PC-3 (cell line): ENCODE results near the gene FAM209B.

Experiments
- EZH2 ChIP-seq: fragments of 300-600 bp; sonication (generic); IDR thresholded peaks from one replicate; pipeline ENCODE4 v1.6.1; 2017; ENCODE audit warnings: antibody characterized with exemption, mild to moderate bottlenecking, low read length; ENCODE audit not compliant: unreplicated experiment
- EZH2phosphoT487 ChIP-seq: fragments of 300-600 bp; sonication (generic); IDR thresholded peaks from 2 replicates; pipeline ENCODE4 v1.6.1; 2018; ENCODE audit warnings: mild to moderate bottlenecking, antibody characterized with exemption, low read length, borderline replicate concordance
- TF ChIP-seq, protein P1 (sequence below): fragments of 300-600 bp; sonication (generic); conservative IDR thresholded peaks from 2 replicates; pipeline ENCODE4 v1.5.1; 2017; ENCODE audit warnings: antibody characterized with exemption, low read depth, mild to moderate bottlenecking, low read length

DNA sequence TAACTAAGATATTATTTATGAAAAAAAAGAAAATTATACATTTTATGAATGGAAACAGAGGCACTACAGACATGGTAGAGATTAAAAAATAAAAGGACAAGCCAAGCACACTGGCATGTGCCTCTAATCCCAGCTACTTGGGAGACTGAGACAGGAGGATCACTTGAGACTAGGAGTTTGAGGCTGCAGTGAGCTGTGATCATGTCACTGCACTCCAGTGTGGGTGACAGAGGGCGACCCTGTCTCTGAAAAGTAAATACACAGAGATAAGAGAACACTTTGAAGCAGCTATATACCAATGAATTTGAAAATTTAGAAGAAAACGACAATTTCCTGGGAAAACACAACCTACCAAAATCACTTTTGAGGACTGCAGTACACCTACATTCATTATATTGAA, 48.7 kb downstream of the FAM209B start:
- TF ChIP-seq, protein P1, sequence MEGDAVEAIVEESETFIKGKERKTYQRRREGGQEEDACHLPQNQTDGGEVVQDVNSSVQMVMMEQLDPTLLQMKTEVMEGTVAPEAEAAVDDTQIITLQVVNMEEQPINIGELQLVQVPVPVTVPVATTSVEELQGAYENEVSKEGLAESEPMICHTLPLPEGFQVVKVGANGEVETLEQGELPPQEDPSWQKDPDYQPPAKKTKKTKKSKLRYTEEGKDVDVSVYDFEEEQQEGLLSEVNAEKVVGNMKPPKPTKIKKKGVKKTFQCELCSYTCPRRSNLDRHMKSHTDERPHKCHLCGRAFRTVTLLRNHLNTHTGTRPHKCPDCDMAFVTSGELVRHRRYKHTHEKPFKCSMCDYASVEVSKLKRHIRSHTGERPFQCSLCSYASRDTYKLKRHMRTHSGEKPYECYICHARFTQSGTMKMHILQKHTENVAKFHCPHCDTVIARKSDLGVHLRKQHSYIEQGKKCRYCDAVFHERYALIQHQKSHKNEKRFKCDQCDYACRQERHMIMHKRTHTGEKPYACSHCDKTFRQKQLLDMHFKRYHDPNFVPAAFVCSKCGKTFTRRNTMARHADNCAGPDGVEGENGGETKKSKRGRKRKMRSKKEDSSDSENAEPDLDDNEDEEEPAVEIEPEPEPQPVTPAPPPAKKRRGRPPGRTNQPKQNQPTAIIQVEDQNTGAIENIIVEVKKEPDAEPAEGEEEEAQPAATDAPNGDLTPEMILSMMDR: no peak
- TF ChIP-seq EZH2phosphoT487 (no peak), EZH2 (no peak)
